Measurements from ENCODE around the gene HEBP1.

The HEBP1 gene

DNA sequence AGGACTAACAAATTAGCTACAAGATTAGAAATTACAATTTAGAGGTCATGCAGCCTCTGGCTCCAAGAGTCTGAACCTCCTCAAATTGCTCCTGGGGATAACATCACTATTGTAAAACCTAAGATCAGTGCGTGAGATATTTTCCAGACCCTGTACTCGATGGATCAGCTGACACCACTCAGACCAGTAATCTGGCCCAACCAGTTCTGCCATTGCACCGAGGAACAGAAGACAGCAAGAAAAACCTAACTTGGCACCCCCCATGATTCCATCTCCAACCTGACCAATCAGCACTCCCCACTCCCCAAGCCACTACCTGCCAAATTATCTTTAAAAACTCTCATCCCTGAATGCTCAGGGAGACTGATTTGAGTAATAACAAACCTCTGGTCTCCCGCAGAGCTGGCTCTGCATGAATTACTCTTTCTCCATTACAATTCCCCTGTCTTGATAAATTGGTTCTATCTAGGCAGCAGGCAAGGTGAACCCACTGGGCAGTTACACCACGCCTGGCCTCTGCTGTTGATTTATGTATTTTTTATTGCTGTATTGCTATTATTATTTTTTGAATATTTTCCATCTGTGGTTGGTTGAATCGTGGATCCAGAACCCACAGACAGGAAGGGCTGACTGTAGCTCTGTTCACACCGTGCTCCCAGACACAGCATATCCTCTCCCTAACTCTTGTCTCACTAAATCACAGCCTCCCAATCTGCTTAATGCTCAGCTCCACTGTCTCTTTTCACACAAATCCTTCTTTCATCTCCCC lies 9.2 kb downstream of the HEBP1 start:
- no peak for DNase-seq (ENCODE audit: low read depth)

DNA sequence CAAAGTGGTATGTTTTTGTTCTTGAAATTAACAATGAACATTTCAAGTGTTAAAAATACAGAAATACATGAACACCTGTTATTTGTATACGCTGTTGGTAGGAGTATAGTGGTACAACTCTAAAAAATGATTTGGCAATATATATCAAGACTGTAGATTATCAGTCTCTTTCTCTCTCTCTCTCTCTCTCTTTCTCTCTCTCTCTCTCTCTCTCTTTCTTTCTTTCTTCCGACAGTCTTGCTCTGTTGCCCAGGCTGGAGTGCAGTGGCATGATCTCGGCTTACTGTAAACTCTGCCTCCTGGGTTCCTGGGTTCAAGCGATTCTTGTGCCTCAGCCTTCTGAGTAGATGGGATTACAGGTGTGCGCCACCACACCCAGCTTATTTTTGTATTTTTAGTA lies 12.6 kb downstream of the HEBP1 start:
- no peak for DNase-seq (ENCODE audit: low read depth)

DNA sequence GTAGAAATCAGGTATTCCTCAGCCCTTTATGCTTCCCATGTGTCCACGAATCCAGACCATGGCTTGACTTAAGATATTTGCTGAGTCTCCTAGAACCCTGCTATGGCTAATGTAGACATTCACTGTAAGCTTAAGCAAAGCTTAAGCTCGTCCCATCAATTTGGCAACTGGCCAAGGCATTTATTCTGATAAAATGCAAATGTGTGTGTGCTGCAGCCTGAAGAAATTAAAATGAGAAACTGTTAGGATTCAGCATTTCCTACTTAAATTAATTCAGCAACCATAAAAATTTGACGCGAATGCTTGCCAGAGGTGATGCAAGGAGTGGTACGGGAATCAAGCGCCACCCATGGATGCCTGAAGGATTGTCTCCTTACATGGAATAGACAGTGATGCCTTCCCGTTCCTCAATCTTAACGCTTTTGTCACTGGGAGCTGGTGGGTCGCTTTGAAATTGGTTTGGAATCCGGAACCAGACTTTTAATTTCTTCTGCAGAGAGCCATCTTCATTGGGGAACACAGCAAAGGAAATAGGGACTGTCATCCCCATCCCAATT lies 13.2 kb downstream of the HEBP1 start:
- no peak for DNase-seq (ENCODE audit: low read depth)

DNA sequence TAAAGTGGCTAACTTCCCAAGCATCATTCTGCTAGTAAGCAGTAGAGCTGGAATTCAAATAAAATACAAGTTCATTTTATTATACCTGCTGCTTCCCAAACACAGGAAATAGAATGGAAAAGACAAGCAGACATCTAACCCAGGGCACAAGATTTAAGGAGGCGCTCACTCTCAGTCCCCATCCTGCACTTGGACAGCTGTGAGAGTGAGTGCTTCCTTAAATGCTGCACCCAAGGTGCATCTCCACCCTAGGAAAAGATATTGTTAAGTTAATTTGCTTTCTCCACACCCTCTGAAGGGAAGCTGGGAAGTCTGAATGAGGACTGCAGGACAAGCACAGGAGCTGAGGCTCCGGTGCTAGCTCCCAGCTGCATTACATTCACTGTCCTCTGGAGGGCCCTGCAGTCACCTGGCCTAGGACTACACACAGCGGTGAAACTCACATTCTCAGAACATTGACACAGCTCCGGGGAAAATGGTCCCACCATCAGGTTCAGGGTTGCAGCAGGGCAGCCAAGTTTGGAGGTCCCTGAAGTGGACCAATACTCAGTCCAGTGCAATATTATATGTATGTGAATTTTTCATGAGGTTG lies 14.2 kb downstream of the HEBP1 start:
- no peak for DNase-seq (ENCODE audit: low read depth)

DNA sequence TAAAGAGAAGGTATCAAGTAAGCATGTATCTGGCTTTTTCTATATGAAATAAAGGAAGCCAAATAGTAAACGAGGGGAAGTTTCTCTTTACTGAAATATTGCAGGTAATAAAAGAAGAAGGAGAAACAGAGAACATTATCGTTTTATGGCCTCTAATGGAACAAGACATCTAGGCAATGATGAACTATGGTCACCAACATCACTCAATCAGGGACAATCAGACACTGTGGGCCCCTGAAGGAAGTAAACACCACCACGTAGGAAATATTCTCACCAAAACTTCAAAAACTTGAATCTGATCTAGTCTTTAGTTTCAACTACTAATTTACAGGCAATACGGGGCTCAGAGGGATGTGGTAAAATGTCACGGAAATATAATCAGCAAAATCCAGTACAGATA lies 15.9 kb downstream of the HEBP1 start:
- DNase-seq (ENCODE audit: low read depth): no peak

DNA sequence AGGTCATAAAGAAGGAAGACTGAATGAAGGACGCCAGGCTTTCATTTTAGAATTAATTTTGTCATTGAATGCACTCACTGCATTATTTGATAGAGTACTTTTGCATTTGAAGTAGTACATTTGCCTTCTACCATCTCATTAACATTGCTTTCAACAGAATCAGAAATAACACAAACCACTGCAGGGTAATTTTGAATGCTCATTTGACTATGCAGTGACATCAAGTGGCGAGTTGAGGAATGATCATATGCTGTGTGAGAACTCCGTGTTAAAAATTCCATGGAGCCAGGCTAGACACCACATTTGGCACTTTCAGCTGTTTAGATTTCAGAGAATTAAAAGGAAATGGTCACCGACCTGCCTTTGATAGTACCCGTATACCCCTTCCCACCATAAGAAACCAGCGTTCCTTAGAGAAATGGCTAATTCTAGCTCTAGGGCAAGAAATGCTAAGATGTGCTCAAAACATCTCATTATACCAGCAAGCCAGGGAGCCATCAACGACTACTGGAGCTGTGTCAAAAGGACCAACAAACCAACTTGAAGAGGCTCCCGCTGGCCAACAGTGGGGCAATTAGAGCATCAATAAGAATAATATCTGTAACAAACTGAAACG lies 16.5 kb downstream of the HEBP1 start:
- no peak for DNase-seq (ENCODE audit: low read depth)

DNA sequence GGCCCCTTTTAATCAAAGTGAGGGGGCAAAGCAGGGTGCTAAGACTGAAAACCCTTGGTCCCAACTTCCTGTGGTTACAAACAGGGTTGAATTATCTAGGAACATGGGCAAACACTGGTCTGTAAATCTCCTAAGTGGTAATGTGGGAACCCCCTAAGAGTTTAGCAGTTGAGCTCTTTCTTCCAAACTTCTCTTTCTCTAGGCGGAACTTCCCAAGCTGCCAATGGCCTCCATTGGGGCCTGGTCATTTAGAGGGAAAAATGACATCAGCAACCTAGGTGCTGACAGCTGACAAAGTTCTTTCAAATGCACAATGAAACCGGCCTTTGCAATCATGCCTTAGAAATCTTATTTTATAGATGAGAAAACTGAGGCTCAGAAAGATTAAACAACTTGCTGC lies 17.7 kb downstream of the HEBP1 start:
- DNase-seq (ENCODE audit: low read depth): no peak

DNA sequence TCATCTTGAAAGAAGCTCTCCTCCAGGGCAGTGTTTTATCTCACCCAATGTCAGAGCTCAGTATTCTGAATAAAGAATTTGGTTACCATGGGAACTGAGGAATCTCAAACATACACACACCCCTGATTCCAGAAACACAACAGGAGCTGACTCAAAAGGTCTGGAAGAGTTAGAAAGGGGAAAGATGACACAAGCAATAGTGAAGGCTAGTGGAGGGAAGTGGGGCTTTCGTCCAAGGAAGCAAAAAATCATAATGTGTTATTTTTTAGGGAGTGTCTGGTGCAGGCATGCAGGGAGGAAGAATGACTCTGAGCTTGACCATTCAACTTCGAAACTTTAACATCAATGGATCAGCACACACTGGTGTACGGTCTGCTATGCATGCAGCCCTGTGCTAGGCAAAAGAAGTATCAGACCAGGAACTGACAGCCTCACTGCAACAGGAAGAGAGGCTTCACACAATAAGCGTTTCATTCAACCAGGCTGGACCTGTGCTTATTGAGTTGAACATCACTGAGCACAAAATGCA lies 20.3 kb downstream of the HEBP1 start:
- peak; percentile 99 for DNase-seq (ENCODE audit: low read depth)

DNA sequence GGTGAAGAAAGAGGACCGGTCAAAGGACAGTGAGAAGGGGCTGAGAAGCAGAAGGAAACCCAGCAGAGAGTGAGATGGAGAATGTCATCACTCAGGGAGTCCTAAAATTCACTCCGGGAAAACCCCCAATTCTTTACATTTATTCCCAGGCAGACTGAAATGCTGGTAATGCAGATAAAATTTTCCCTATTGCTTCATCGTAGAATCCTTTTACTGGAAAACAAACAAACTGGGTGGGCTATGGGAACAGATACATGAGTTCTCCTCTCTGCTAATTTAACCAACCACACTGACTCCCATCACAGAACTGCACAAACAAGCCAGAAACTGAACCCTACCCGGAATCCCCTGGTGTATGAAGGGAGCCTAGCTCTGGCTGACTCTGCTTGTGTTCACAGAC lies 20.9 kb downstream of the HEBP1 start:
- no peak for DNase-seq (ENCODE audit: low read depth)

DNA sequence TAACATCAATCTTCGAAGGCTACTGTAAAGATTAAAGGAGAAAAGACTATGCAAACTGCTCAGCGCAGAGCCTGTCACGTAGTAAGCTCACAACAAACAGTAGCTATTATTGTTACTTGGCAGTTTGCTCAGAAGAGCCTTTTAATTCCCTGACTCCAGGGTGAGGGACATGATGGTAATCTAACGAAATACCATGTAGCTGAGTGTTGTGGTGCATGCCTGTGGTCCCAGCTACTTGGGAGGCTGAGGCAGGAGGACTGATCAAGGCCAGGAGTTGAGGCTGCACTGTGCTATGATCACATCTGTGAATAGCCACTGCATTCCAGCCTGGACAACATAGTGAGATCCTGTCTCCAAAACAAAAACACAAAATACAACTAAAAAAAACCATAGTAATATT lies 22.8 kb downstream of the HEBP1 start:
- no peak for DNase-seq (ENCODE audit: low read depth)

DNA sequence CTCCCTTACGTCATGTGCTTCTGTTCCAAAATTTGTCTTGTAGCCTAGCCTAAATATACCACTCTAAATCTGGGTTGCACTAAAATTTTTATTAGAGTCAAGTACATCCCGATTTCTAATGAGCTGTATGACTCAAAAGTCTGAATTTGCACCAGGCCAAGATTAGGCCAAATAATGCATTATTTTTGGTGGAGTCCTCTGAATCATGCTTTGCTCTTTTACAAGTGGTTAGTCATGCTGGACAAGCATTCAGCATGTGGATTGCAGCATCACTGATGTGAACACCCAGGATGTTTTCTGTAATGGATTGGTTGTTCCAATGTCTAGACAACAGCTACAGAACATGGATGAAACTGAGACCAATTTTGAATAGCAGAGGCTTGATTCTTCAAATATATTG lies 23.7 kb downstream of the HEBP1 start:
- DNase-seq (ENCODE audit: low read depth): peak; percentile 95

DNA sequence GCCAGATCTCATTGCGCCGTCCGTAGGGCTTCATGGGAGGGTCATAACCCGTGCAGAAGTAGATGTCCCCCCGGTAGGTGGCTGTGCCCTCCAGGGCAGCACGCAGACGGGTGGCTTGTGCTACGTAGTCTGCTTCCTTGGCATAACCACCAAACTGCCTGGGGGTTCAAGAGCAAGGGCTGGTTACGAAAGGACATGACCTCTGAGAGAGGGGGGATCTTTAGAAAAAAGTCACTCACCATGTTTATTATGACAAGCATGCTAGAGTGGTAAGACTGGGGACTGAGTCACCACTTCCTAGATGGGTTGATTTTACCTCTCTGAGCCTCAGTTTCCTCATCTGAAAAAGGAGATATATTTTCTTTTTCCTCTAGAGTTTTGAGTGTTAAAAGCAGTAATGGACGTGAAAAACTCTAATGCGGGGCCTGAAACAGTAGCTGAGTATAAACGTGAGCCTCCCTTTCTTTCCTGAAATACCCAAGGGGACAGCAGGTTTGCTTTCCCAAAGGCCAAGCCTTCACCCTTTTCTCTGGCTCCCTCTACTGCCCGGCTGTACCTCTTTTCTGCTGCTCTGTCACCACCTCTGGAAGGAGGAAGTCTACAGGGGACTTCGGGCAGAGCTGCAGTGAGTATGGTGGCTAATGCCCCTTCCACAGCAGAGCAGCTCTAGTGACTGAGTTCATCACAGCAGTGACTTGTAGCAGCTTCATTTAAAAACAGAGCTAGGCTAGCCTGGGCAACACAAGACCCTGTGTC lies 24.6 kb downstream of the HEBP1 start:
- no peak for DNase-seq (ENCODE audit: low read depth)

DNA sequence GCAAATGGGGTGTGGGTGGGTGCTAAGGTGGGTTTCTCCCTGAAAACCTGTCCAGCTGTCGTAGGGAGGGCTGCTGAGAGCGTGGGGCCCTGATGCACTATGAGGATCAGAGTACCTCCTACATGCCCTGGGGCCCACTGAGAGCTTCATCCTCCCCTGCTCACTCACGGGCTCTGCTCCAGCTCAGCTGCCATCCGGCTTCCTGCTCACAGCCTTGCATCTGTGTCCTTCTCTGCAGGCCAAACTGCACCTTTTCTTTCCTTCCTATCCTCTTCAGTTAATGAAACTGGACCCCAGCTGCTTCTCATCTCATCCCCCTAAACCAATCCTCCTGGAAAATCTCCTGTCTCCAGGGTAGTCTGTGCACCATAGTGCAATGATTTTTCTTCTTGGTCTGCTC lies 25.9 kb downstream of the HEBP1 start:
- no peak for DNase-seq (ENCODE audit: low read depth)

DNA sequence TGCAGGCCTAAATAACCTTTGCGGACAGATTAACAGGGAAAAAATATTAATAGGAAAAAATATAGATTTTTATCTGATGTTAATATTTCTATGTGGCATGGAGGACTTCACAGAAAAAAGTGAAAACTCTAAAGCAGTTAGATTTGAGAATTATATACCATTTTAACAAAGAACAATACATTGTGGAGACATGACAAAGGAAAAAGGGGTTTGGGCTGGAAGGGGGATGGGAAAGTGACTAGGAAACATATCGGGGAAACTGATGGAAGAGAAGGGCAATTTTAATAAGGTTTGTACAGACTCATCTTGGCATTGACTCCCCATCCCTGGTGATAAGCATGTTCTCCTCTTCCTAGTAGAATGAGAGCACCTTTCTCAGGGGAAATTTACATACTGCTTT lies 27.0 kb downstream of the HEBP1 start:
- DNase-seq (ENCODE audit: low read depth): no peak

DNA sequence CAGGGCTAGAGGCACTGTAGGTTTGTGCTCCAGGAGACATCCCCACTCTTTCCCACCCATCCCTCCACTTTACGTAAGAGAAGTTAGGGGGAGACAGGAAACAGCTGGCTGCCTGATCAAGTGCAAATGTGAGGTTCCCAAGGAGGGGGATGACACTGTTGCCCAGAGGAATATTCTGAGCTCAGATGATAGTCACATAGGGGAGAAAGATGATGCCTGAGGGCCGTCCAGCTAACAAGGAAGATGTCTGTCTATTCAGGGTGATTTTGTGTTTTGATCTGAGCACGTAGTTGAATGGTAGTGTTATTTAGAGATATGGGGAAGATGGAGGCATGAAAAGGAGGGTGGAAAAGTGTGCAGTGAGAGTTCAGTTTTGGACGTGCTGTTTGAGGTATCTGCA lies 34.2 kb downstream of the HEBP1 start:
- DNase-seq (ENCODE audit: low read depth): no peak

DNA sequence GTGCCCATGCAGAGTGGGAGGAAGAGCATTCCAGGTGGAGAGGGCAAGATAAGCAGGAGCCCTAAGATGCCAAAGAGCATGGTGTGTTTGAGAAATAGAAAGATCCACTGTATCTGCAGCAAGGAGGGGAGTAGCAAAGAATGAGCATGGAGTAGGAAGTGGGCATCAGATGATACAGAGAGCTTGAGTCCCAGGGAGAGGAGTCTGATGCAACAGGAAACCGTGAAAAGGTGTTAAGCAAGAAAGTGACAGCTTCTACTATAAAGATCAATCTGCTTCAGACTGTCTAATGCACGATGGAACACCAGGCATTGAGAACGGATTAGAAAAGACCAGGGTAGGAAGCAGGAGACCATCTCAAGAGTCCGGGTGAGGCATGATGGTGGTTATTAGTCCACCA lies 35.8 kb downstream of the HEBP1 start:
- no peak for DNase-seq (ENCODE audit: low read depth)

DNA sequence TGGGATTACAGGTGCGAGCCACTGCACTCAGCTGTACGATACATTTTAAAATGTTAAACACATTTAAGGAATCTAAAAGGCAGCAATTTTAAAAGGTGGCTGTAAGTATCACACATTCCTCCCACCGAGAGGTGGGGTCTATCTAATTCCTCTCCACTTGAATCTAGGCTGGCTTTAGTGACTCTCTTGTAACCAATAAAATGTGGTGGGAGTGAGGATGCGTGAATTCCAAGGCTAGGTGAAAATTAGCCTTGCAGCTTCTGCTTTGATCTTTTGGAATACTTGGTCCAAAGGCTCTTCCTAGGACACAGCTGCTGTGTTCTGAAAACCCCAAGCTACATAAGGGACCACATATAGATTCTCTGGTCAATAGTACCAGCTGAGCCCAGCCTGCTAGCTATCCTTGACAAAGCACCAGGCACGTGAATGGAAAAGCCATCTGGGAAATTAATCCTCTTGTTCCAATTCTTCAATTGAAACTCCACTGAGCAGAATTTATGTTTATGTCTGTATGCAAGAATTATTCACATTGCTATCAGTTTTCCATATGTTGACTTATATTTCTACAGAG lies 39.3 kb downstream of the HEBP1 start:
- DNase-seq (ENCODE audit: low read depth): no peak

DNA sequence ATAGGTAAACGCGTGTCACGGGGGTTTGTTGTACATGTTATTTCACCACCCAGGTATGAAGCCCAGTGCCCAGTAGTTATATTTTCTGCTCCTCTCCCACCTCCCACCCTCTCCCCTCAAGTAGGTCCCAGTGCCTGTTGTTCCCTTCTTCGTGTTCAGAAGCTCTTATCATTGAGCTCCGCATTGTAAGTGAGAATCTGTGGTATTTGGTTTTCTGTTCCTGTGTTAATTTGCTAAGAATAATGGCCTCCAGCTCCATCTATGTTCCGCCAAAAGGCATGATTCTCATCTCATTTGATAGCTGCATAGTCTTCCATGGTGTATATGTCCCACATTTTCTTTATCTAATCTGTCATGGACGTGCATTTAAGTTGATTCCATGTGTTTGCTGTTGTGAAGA lies 41.2 kb downstream of the HEBP1 start:
- no peak for DNase-seq (ENCODE audit: low read depth)

DNA sequence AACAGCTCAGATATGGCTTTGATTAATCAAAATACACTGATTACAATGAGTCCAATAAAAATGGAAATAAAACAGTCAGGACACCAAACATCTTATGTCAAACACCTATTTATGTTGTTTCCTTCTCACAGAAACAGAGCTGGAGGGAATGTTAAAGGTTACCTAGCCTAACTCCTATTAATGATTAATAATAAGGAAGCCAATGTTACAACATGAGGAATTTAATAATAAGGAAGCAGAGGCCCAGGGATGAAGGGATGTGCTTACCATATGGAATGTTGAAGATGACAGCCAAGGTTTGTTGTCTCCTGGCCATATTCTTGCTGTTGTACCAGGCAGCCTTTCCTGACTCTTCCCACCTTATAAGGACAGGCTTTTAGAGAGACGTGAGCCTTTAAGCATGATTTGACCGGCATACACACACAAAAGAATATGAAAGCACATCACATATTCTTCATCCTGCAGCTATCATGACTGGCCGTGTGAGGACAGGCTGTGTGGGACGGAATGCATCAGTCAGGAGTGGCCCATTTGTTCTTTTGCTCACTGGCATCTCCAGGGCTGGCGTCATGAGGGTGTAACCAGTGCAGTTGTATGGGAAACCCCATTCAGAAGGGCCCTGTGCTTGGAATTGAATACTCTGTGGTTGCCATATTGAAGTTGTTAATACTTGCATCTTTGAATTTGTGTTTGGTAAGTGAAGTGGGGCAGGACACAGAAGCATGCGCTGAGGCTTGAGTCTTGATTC lies 45.0 kb downstream of the HEBP1 start:
- no peak for DNase-seq (ENCODE audit: low read depth)

DNA sequence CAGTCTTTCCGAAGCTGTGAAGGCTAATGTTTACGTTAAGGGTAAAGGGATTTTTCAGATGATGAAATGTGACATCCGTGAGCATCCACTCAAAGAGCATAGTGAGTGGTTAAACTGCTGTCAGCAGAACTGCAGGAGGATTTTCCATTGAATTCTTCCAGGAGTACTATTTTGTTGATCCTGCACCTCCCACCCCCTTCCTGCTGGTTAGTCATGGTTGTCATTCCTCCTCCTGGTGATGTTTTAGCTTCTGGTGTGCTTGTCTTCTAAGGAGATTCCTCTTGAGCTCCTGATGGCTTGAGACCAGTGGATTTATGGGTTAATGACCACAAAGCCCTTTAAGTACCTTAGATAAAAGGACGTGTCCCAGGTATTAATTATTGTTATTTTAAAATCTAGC lies 45.7 kb downstream of the HEBP1 start:
- DNase-seq (ENCODE audit: low read depth): no peak

DNA sequence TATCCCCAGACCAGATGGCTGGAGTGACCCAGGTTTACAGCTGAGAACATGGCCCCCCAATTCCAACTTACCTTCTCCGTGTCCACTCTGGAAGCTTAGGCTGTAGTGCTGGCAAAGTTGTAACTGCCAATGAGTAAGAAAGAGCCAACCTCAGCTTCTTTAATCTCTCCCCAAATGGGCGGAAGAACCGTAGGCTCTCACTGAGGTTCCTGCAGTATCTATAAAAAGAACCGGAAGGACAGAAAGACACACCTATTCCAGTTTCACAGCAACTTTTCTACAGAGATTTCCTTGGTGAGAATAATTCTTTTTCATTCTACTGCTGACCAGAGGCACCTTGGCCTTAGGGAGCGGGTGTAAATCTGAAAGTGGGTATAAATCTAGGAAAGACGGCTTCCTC lies 48.0 kb downstream of the HEBP1 start, which contains the start of gene GPRC5D:
Gene GPRC5D (minus strand): TSS at position 135 of the 400 bp plus-strand sequence. CDS start 1,786 bp downstream, outside the sequence.
- no peak for DNase-seq (ENCODE audit: low read depth)

Data from GM04503 (cell line).